B cell (primary cell): ENCODE measurements around the gene PSMD1. TPM values are rescaled to one million over a fixed set of nuclear protein-coding genes. Genes with fewer than 3 reads are reported as not detected.

Experiments
- ATAC-seq: fragments of 200-7000 bp; cut with Tn5 transposase; one replicate; pipeline ENCODE4 v1.10.0; 2021; ENCODE audit warnings: low read depth, mild to moderate bottlenecking, moderate number of reproducible peaks, moderate library complexity
- CTCF ChIA-PET: fragments of 350-600 bp; sonication (Branson Sonifier 250); formaldehyde crosslinking; loops from one replicate; lab custom pipeline; 2021; ENCODE audit warnings: antibody characterized with exemption, inconsistent platforms; lab: Charles Lee
- POLR2A ChIA-PET: fragments of 350-600 bp; sonication (Branson Sonifier 250); formaldehyde crosslinking; loops from one replicate; lab custom pipeline; 2021; ENCODE audit warnings: antibody characterized with exemption; lab: Charles Lee
- DNase-seq: peaks from one replicate; pipeline ENCODE4 v3.0.0; 2013
- H2AFZ ChIP-seq: 2 replicates; pipeline ENCODE4 v1.6.1; 2012; ENCODE audit warnings: mild to moderate bottlenecking, low read depth, low read length; ENCODE audit not compliant: insufficient read depth, poor library complexity, severe bottlenecking
- H3K27ac ChIP-seq, 2 donors: 1 replicate in 1 of 2; 2 replicates in 1 of 2; pipeline ENCODE4 v1.5.1; 2012 to 2013; ENCODE audit warnings: low read length in 2 of 2, mild to moderate bottlenecking in 2 of 2, moderate library complexity in 1 of 2
- H3K27me3 ChIP-seq, 4 experiments: fragments of 200-600 bp in 1 of 4; sonication (generic) in 1 of 4; replicated peaks in 1 of 4; 1 replicate in 2 of 4; 2 replicates in 2 of 4; pipeline versions ENCODE4 v1.6.1 to v1.7.0; 2013 to 2016; ENCODE audit warnings: low read length in 3 of 4, mild to moderate bottlenecking in 2 of 4, mixed read lengths in 1 of 4, moderate library complexity in 1 of 4; ENCODE audit not compliant: insufficient read depth in 4 of 4, control insufficient read depth in 3 of 4; ENCODE audit errors: control extremely low read depth in 1 of 4
- H3K36me3 ChIP-seq, 2 experiments: replicated peaks in 1 of 2; 1 replicate in 1 of 2; 2 replicates in 1 of 2; pipeline versions ENCODE4 v1.6.1 to v1.7.1; 2013; ENCODE audit warnings: low read length in 1 of 2; ENCODE audit not compliant: insufficient read depth in 2 of 2, control insufficient read depth in 1 of 2; ENCODE audit errors: control extremely low read depth in 1 of 2, extremely low read depth in 1 of 2
- H3K4me1 ChIP-seq, 2 donors: fragments of 200-600 bp in 1 of 2; sonication (generic) in 1 of 2; 1 replicate in 1 of 2; 2 replicates in 1 of 2; pipeline versions ENCODE4 v1.5.1 to v1.6.1; 2013 to 2017; ENCODE audit warnings: low read length in 2 of 2; ENCODE audit not compliant: control insufficient read depth in 2 of 2, insufficient read depth in 2 of 2
- H3K4me2 ChIP-seq: replicated peaks from 2 replicates; pipeline ENCODE3; 2012; ENCODE audit warnings: mild to moderate bottlenecking, low read depth, low read length; ENCODE audit not compliant: poor library complexity, severe bottlenecking
- H3K4me3 ChIP-seq, 5 experiments: fragments of 200-600 bp in 1 of 5; sonication (generic) in 1 of 5; 1 replicate in 3 of 5; 2 replicates in 2 of 5; pipeline versions ENCODE4 v1.5.1 to v1.7.0; 2011 to 2016; ENCODE audit warnings: low read length in 4 of 5, mild to moderate bottlenecking in 4 of 5, low read depth in 2 of 5, control low read depth in 1 of 5, moderate library complexity in 1 of 5; ENCODE audit not compliant: insufficient read depth in 1 of 5; ENCODE audit errors: control extremely low read depth in 1 of 5, extremely low read depth in 1 of 5
- H3K79me2 ChIP-seq: fragments of 200-600 bp; sonication (generic); one replicate; pipeline ENCODE4 v1.6.0; 2016; ENCODE audit warnings: low read length; ENCODE audit not compliant: control insufficient read depth, insufficient read depth
- H3K9ac ChIP-seq: fragments of 200-600 bp; sonication (generic); 2 replicates; pipeline ENCODE4 v1.6.1; 2017; ENCODE audit warnings: mild to moderate bottlenecking, low read length, moderate library complexity
- H3K9me3 ChIP-seq, 3 donors: one replicate each; pipeline versions ENCODE4 v1.6.1 to v1.7.1; 2013; ENCODE audit warnings: low read length in 2 of 3; ENCODE audit not compliant: control insufficient read depth in 2 of 3, insufficient read depth in 1 of 3; ENCODE audit errors: control extremely low read depth in 1 of 3
- H4K20me1 ChIP-seq: 2 replicates; pipeline ENCODE4 v1.6.0; 2012; ENCODE audit warnings: mild to moderate bottlenecking, low read length; ENCODE audit not compliant: insufficient read depth, control insufficient read depth, poor library complexity, severe bottlenecking
- H3K27ac Mint-ChIP-seq: one replicate; pipeline ENCODE4 v1.8.0; 2021; ENCODE audit warnings: mixed read lengths
- H3K27me3 Mint-ChIP-seq: one replicate; pipeline ENCODE4 v1.8.0; 2021; ENCODE audit warnings: mixed read lengths
- H3K4me1 Mint-ChIP-seq: one replicate; pipeline ENCODE4 v1.8.0; 2021; ENCODE audit warnings: mixed read lengths
- H3K4me3 Mint-ChIP-seq: one replicate; pipeline ENCODE4 v1.8.0; 2021; ENCODE audit warnings: mixed read lengths
- H3K9me3 Mint-ChIP-seq: one replicate; pipeline ENCODE4 v1.8.0; 2022; ENCODE audit warnings: mixed read lengths; ENCODE audit not compliant: insufficient read depth
- EZH2 ChIP-seq: IDR thresholded peaks from 2 replicates; pipeline ENCODE4 v1.6.1; 2012; ENCODE audit warnings: borderline replicate concordance, low read depth, mild to moderate bottlenecking, moderate library complexity, low read length; ENCODE audit not compliant: insufficient read depth, poor library complexity, severe bottlenecking
- WGBS: methylation state at CpG from one replicate; pipeline ENCODE4 v1.1.5; 2013; ENCODE audit warnings: missing lambda C conversion rate; ENCODE audit not compliant: insufficient coverage; 5-methylcytosine and 5-hydroxymethylcytosine counted together
- intact Hi-C: fragments of 100-400 bp; cut with micrococcal nuclease; formaldehyde crosslinking; loops from one replicate; pipeline ENCODE4 v1.10.0; 2022
- polyA plus RNA-seq: library from polyadenylated mRNA; depleted of rRNA; stranded (reverse); fragments of >200 nt; gene quantifications from 2 replicates; pipeline ENCODE4 v1.2.3, GENCODE V29; 2012
- total RNA-seq, 2 donors: library from RNA; stranded (reverse); fragments of 120-200 nt in 1 of 2; gene quantifications; 1 replicate in 1 of 2; 2 replicates in 1 of 2; pipeline versions ENCODE4 v1.2.3 to v1.2.4, GENCODE V29; 2013 to 2022
- TF ChIP-seq, protein P1 (sequence below): fragments of 200-600 bp; IDR thresholded peaks from one replicate; pipeline ENCODE4 v1.8.0; 2022; ENCODE audit warnings: antibody characterized with exemption, mild to moderate bottlenecking

The PSMD1 gene
- total and polyA plus RNA-seq, 2 donors (not counting 1 experiment from before 2014, with no cell fraction given) = 21.5 to 48.2 TPM

DNA sequence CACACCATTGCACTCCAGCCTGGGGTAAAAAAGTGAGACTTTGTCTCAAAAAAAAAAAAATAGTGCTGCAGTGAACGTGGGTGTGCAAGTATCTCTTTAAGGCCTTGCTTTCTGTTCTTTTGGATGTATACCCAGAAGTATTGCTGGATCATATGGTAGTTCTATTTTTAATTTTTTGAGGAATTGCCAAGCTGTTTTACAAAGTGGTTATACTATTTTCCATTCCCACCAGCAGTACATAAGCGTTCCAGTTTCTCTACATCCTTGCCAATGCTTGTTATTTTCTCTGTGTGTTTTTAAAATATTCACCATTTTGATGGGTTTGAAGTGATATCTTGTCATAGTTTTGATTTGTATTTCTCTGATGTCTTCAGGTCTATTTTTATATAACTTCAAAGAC, 154.8 kb downstream of the PSMD1 start:
- ChIA-PET CTCF (interaction anchor here (0.7 kb wide), 1 partner anchor 9 kb away, joined by 4 read pairs; no protein-coding TSS in a partner anchor), POLR2A (no interaction called here)
- no peak for ATAC-seq
- DNase-seq = no peak
- H3K27me3 Mint-ChIP-seq = no peaks in the 10 kb centered on the region
- Histone ChIP-seq H3K79me2 (no peaks in the 10 kb centered on the region), H2AFZ (no peak overlapping the region), H3K4me2 (no peak overlapping the region), H3K27me3 (no peaks in the 10 kb centered on the region), H3K36me3 (no peaks in the 10 kb centered on the region), H3K9me3 (no peaks in the 10 kb centered on the region), H3K27ac (no peak overlapping the region), H3K4me3 (no peak overlapping the region), H3K9ac (no peak overlapping the region), H4K20me1 (no peaks in the 10 kb centered on the region), H3K4me1 (no peaks in the 10 kb centered on the region)
- intact Hi-C loops = no loop called here
- no peak overlapping the region for H3K4me3 Mint-ChIP-seq
- H3K4me1 Mint-ChIP-seq = no peaks in the 10 kb centered on the region
- TF ChIP-seq, protein P1, sequence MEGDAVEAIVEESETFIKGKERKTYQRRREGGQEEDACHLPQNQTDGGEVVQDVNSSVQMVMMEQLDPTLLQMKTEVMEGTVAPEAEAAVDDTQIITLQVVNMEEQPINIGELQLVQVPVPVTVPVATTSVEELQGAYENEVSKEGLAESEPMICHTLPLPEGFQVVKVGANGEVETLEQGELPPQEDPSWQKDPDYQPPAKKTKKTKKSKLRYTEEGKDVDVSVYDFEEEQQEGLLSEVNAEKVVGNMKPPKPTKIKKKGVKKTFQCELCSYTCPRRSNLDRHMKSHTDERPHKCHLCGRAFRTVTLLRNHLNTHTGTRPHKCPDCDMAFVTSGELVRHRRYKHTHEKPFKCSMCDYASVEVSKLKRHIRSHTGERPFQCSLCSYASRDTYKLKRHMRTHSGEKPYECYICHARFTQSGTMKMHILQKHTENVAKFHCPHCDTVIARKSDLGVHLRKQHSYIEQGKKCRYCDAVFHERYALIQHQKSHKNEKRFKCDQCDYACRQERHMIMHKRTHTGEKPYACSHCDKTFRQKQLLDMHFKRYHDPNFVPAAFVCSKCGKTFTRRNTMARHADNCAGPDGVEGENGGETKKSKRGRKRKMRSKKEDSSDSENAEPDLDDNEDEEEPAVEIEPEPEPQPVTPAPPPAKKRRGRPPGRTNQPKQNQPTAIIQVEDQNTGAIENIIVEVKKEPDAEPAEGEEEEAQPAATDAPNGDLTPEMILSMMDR = no peak
- TF ChIP-seq EZH2 = no peak
- WGBS = 100% methylated on average over 1 of the region's 2 CpGs
- H3K9me3 Mint-ChIP-seq = no peaks in the 10 kb centered on the region
- H3K27ac Mint-ChIP-seq = no peak overlapping the region

DNA sequence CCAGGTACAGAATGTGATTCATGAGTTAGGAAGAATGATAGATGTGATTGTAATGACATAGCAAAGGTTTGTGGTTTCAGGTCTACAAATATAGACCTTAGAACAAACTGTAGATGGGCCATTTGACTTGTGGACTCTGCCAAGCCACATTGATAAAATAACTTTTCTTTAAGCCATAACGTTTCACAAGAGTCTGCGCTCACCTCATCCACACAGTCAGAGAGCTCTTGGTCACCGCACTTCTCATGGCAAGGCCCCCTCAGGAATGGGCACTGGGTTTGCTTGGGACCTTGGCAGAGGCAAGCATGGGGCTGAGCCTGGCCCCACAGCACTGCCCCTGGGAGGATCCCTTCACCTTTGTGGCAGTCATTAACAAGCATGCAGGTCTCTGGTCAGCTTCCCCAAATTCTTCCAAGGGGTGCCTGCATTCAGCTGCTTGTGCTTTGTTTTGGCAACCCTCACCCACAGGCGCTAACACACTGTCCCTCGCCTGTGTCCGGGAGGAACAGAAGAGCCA, 155.7 kb downstream of the PSMD1 start:
- Histone ChIP-seq H3K9me3 (no peaks in the 10 kb centered on the region), H3K9ac (no peak overlapping the region), H3K36me3 (no peaks in the 10 kb centered on the region), H3K4me1 (no peaks in the 10 kb centered on the region), H3K4me3 (no peak overlapping the region), H4K20me1 (no peaks in the 10 kb centered on the region), H3K27me3 (no peaks in the 10 kb centered on the region), H3K4me2 (no peak overlapping the region), H3K79me2 (no peaks in the 10 kb centered on the region), H3K27ac (no peak overlapping the region), H2AFZ (no peak overlapping the region)
- POLR2A ChIA-PET = no interaction called here
- Mint-ChIP-seq H3K4me1 (no peaks in the 10 kb centered on the region), H3K27ac (no peak overlapping the region), H3K27me3 (no peaks in the 10 kb centered on the region), H3K4me3 (no peak overlapping the region), H3K9me3 (no peaks in the 10 kb centered on the region)
- TF ChIP-seq EZH2 = no peak
- TF ChIP-seq, protein P1 = no peak
- CTCF ChIA-PET = interaction anchor here (0.8 kb wide), 1 partner anchor 239 kb away, joined by 3 read pairs; no protein-coding TSS in a partner anchor
- ATAC-seq = no peak
- no peak for DNase-seq
- intact Hi-C loops = no loop called here
- 96% methylated on average over 5 of the region's 6 CpGs for WGBS
